ENCODE data around the gene ADK.

GRCh38 chr10:74589851-74590250 lies 438.8 kb downstream of the ADK start:
- no peak for TF ChIP-seq CTCF (IDR thresholded peaks at IDR 0.05; ENCODE audit: low read depth, low read length)
- no peak for TF ChIP-seq EZH2phosphoT487 (IDR thresholded peaks at IDR 0.05; ENCODE audit: low read depth)

All from OCI-LY3 (cell line).